ENCODE results near the gene FGF23. TPM values are rescaled to one million over a fixed set of nuclear protein-coding genes. Genes with fewer than 3 reads are reported as not detected.

The FGF23 gene
- total and polyA plus RNA-seq, 2 donors from 2014 or later, result not detected

DNA sequence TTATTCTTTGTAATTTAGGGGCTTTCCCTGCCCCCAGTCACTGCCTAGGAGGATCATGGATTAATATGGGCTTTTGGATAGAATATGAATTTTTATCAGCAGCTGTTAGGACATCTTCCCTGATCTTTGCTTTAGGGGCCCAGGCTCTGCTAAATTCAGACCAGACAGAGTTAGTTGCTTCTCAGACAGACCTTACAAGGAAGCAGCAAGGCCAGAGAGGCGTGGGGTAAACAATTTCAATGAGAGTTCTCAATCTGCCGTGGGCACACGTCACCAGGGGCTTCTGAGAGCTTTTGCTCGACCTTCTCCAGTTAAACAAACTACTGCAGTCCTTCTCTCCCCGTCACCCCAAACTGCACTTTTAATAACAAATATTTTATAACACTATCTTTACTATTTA lies 38.4 kb upstream of the FGF23 start:
- H3K36me3 ChIP-seq (ENCODE audit: control insufficient read depth in 2 of 3, insufficient read depth in 3 of 3, low read length in 3 of 3), result no peaks in the 10 kb centered on the region
- no peak for FAIRE-seq
- intact Hi-C loops (cut with DNase I), result no loop called here
- no peaks in the 10 kb centered on the region for H3K4me1 ChIP-seq (ENCODE audit: control insufficient read depth in 2 of 3, insufficient read depth in 2 of 3, low read depth in 1 of 3, low read length in 3 of 3)
- H3K27me3 ChIP-seq (ENCODE audit: control insufficient read depth, insufficient read depth, low read length), result no peaks in the 10 kb centered on the region
- no peak overlapping the region for H3K4me3 ChIP-seq (ENCODE audit: low read length in 3 of 3)
- no peak for DNase-seq
- TF ChIP-seq, protein P1, sequence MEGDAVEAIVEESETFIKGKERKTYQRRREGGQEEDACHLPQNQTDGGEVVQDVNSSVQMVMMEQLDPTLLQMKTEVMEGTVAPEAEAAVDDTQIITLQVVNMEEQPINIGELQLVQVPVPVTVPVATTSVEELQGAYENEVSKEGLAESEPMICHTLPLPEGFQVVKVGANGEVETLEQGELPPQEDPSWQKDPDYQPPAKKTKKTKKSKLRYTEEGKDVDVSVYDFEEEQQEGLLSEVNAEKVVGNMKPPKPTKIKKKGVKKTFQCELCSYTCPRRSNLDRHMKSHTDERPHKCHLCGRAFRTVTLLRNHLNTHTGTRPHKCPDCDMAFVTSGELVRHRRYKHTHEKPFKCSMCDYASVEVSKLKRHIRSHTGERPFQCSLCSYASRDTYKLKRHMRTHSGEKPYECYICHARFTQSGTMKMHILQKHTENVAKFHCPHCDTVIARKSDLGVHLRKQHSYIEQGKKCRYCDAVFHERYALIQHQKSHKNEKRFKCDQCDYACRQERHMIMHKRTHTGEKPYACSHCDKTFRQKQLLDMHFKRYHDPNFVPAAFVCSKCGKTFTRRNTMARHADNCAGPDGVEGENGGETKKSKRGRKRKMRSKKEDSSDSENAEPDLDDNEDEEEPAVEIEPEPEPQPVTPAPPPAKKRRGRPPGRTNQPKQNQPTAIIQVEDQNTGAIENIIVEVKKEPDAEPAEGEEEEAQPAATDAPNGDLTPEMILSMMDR (IDR thresholded peaks at IDR 0.05; ENCODE audit: borderline replicate concordance, extremely low read depth, insufficient read depth), result no peak
- H3K27ac ChIP-seq (ENCODE audit: low read depth in 2 of 2, low read length in 2 of 2), result no peak overlapping the region
- H3K9me3 ChIP-seq (ENCODE audit: control insufficient read depth in 2 of 3, insufficient read depth in 1 of 3, low read length in 3 of 3), result no peaks in the 10 kb centered on the region
- H3K9ac ChIP-seq (ENCODE audit: low read length in 3 of 3), result no peak overlapping the region

DNA sequence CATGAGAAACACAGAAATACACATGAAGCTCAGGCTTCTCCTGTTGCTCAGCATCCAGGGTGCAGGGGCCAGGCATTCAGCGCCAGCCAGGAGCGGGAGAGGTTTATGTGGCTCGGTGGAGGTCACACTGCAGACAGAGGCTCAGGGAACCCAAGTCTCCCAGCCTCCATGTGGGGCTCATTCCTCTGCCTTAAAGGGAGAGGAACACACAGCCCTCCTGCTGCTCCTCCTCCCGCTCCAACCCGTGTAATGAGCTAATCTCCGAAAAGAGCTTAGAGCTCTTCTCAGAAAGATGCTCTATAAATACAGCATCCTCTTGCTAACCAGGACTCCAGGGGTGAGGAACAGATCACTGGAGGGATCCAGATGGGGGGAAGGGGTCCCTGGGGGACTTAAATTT lies 37.9 kb upstream of the FGF23 start:
- Histone ChIP-seq H3K27me3 (ENCODE audit: control insufficient read depth, insufficient read depth, low read length) (no peaks in the 10 kb centered on the region), H3K4me3 (ENCODE audit: low read length in 3 of 3) (no peak overlapping the region), H3K9ac (ENCODE audit: low read length in 3 of 3) (no peak overlapping the region), H3K9me3 (ENCODE audit: control insufficient read depth in 2 of 3, insufficient read depth in 1 of 3, low read length in 3 of 3) (no peaks in the 10 kb centered on the region), H3K27ac (ENCODE audit: low read depth in 2 of 2, low read length in 2 of 2) (no peak overlapping the region), H3K4me1 (ENCODE audit: control insufficient read depth in 2 of 3, insufficient read depth in 2 of 3, low read depth in 1 of 3, low read length in 3 of 3) (no peaks in the 10 kb centered on the region), H3K36me3 (ENCODE audit: control insufficient read depth in 2 of 3, insufficient read depth in 3 of 3, low read length in 3 of 3) (no peaks in the 10 kb centered on the region)
- intact Hi-C loops (cut with DNase I), result no loop called here
- no peak for DNase-seq
- TF ChIP-seq, protein P1 (IDR thresholded peaks at IDR 0.05; ENCODE audit: borderline replicate concordance, extremely low read depth, insufficient read depth), result no peak
- no peak for FAIRE-seq

DNA sequence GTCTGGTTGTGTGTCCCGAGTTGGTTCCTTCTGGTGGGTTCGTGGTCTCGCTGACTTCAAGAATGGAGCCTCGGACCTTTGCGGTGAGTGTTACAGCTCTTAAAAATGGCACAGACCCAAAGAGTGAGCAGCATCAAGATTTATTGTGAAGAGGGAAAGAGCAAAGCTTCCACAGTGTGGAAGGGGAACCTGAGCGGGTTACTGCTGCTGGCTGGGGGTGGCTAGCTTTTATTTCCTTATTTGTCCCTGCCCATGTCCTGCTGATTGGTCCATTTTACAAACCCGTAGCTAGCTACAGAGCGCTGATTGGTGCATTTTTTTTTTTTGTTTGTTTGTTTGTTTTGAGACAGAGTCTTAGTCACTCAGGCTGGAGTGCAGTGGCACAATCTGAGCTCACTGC lies 36.8 kb upstream of the FGF23 start:
- Histone ChIP-seq H3K4me1 (ENCODE audit: control insufficient read depth in 2 of 3, insufficient read depth in 2 of 3, low read depth in 1 of 3, low read length in 3 of 3) (no peaks in the 10 kb centered on the region), H3K27ac (ENCODE audit: low read depth in 2 of 2, low read length in 2 of 2) (no peak overlapping the region), H3K9me3 (ENCODE audit: control insufficient read depth in 2 of 3, insufficient read depth in 1 of 3, low read length in 3 of 3) (no peaks in the 10 kb centered on the region), H3K36me3 (ENCODE audit: control insufficient read depth in 2 of 3, insufficient read depth in 3 of 3, low read length in 3 of 3) (no peaks in the 10 kb centered on the region), H3K9ac (ENCODE audit: low read length in 3 of 3) (no peak overlapping the region), H3K4me3 (ENCODE audit: low read length in 3 of 3) (no peak overlapping the region), H3K27me3 (ENCODE audit: control insufficient read depth, insufficient read depth, low read length) (no peaks in the 10 kb centered on the region)
- intact Hi-C loops (cut with DNase I), result no loop called here
- TF ChIP-seq, protein P1 (IDR thresholded peaks at IDR 0.05; ENCODE audit: borderline replicate concordance, extremely low read depth, insufficient read depth), result no peak
- FAIRE-seq, result no peak
- no peak for DNase-seq

DNA sequence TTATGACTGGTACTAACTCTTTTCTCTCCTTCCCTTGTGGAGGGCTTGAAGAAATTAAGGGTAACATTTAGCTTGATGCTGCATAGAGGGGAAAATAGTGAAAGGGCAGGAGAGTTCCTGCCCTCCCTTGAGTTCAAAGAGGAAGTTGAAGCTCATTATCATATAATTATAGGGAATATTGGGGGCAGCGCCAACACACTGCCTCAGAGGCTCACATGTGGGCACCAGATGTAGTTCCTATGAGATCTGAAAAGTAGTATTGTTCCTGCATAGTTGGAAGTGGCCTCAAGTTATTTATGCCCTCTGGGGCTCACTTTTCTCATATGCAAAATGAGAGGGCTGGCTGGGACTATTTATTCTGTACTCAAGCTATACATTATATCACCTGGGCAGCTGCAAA lies 33.0 kb upstream of the FGF23 start:
- H3K27ac ChIP-seq (ENCODE audit: low read depth in 2 of 2, low read length in 2 of 2), result no peak overlapping the region
- H3K4me1 ChIP-seq (ENCODE audit: control insufficient read depth in 2 of 3, insufficient read depth in 2 of 3, low read depth in 1 of 3, low read length in 3 of 3), result no peaks in the 10 kb centered on the region
- no peak for FAIRE-seq
- TF ChIP-seq, protein P1 (IDR thresholded peaks at IDR 0.05; ENCODE audit: borderline replicate concordance, extremely low read depth, insufficient read depth), result no peak
- no peaks in the 10 kb centered on the region for H3K27me3 ChIP-seq (ENCODE audit: control insufficient read depth, insufficient read depth, low read length)
- no peaks in the 10 kb centered on the region for H3K9me3 ChIP-seq (ENCODE audit: control insufficient read depth in 2 of 3, insufficient read depth in 1 of 3, low read length in 3 of 3)
- no peak overlapping the region for H3K9ac ChIP-seq (ENCODE audit: low read length in 3 of 3)
- DNase-seq, result peak in 2 of 5 donors; percentile 25 to 50
- intact Hi-C loops (cut with DNase I), result no loop called here
- H3K4me3 ChIP-seq (ENCODE audit: low read length in 3 of 3), result no peak overlapping the region
- no peaks in the 10 kb centered on the region for H3K36me3 ChIP-seq (ENCODE audit: control insufficient read depth in 2 of 3, insufficient read depth in 3 of 3, low read length in 3 of 3)

All from kidney (tissue), 14 donors.